ENCODE results near the gene SRGAP3.

The SRGAP3 gene

DNA sequence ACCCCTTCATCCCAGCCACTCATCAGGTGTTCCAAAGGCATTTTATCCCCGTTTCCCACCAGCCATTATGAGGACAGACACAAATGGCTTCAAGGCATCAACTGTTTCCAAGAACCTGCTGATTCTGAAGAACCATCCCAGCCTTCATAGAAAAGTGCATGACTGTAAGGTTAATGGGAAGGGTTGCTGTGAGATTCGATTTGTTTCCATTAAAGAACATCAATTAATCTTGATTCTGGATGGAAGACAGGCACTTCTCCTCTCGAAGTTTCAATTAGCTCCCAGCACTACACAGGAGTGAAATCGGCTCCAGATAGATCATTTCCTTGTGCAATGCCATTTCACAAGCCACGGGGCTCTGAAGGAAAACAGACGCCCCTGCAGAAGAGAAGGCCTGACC is 25.8 kb downstream of the SRGAP3 start:
- no peak for DNase-seq

DNA sequence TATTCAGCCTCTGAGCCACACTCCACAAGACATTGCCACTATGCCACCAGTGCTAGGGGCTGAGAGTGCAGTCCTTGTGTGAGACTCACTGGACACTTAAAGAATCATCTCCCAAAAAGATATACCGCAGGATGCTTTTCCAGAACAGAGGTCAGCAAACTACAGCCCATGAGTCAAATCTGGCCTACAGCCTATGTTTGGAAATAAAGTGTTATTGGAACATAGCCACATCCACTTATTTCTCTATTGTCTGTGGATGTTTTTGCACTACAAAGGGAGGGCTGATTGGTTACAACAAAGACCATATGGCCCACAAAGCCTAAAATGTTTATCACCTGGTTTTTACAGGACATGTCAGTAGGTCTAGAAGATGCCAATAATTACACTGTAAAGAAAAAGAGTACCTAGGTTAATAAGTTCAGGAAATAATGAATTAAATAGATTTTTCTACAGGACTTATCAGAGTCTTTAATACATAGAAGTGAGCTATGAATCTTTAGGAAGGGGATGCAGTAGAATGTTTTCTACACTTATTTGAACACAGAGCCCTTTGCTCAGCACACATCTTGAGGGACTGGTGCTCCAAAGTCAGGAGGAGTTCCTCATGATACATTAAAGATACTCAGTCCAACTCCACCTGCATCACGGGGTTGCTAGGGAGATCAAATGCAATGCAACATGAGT is 26.3 kb downstream of the SRGAP3 start:
- no peak for DNase-seq

DNA sequence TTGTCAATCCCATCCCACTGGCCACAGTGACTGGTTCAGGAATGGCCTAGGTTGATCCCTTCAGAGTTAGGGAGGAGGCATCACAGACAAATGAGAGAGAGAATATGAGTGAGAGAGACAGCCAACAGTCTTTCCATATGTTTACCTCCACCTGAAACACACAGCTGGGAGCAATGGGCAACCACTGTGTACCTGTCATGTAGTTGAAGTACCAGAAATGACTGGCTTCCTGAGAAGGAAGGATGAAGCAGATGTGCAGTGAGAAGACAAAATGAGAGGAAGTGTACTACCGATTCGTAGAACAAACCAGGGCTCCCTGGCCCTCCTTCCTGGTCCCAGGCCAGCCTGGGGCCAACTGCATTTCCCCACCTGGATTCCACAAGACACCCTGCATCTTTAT is 27.4 kb downstream of the SRGAP3 start:
- no peak for DNase-seq

DNA sequence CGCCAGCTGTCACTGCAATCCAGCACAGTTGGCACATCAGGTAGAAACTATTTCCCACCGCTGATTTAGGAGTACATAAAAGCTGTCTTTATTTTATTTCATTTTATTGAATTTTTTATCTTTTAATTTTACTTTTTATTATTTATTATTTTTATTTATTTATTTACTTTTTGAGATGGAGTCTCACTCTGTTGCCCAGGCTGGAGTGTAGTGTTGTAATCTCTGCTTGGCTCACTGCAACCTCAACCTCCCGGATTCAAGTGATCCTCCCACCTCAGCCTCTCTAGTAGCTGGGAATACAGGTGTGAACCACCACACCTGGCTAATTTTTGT is 31.0 kb downstream of the SRGAP3 start:
- no peak for DNase-seq

DNA sequence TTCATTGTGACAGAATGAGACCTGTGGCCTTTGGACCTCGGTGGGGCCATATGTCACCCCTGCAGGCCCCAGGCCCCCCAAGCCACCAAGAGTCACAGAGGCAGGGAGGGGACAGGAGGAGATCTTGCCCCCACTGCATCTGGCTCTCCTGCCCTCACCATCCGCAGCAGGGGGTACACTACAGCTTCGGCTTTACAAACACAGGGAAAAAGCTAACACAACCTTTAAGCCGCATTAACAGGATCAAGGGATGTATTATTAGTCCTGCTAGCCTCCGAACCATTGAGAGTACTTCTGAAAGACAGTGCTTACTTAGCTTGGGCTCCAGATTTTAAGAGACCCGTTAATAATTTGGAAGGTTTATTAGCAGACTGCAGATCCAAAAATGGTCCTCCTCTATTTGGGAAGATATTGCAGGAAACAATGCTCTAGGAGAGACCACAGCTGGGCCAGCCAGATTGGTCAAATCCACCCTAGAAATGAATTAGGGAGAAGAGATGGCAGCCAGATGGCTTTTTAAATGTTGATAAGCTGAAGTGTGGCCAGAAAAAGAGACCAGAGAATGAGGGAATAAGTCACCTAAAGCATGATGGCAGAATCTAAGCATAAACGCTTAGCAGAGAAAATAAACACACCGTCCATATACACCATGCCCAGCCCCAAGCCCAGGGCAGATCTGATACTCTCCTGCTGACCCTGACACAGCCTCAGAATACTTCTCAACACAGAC is 31.5 kb downstream of the SRGAP3 start:
- DNase-seq = no peak

DNA sequence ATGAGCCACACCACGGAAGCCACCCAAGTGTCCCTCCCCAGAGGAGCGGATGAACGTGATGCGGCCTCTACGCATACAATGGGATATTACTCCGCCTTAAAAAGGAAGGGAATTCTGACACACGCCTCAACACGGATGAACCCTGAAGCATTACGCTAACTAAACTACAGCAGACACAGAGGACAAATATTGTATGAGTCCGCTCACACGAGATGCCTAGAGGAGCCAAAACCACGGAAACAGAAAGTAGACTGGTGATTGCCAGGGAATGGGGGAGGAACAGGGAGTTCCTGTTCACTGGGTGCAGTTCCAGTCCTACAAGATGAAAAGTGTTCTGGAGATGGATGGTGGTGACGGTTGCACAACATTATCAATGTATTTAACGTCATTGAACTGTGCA is 32.7 kb downstream of the SRGAP3 start:
- no peak for DNase-seq

DNA sequence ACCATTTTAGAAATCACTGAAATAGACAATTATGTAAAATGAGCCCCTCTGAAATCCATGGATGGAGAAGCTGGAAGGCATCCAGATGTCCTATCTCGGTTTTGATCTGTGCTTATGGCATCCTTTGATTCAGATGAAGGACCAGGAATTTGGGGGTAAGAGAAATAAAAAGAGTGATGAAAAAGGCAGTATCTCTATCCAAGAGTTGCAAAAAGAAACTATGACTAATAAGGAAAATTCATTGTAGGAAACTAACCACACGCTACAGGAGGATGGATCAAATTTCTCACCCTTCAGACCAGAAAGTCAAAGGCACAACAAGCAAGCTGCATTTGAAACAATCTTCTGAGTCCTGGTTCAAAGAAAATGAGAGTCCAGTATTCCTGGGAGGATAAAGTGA is 34.8 kb downstream of the SRGAP3 start:
- DNase-seq = no peak

DNA sequence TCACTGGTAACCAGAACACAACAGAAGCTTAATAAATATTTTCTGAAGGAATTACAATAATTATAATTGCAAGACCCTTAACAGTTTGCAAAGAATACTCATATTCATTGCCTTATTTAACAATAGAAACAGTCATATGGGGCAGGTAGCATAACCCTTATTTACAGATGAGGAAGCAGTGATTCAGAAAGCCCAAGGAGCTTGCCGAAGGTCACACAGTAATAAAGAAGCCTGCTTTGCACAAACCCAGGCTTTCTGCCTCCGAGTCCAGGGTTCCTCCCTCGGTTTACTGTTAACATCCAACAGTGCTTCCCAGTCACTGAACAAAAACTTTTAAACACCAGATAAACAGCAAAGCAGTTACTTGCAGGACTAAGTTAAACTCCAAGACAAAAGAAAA is 35.3 kb downstream of the SRGAP3 start:
- no peak for DNase-seq

DNA sequence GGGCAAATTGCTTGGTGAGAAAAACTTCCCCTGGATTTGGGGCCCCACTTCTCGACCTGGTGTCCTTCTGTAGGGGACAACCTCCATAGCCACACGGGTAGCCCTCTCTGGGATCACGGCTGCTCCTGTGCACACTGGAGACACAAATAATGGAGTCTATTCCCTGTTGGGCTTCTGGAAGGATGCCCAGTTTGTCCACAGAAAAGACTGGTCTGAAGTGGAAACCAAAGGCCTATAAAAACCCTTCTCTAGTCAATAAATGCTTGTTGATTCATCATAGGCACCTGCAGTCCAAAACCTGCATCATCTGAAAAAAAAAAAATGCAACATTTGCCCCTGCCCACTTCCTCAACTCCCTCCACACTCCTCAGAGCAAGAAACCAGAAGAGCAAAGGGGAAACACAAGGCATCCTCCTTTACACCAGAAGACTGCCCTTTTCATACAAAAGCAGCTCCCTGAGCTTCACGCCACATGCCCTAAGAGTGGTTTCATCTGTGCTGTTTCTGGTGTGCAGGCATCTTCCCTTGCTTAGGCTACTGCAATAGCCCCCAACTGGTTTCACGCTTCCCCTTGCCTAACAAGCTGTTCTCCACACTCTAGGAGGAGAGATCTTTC is 36.3 kb downstream of the SRGAP3 start:
- DNase-seq = no peak

DNA sequence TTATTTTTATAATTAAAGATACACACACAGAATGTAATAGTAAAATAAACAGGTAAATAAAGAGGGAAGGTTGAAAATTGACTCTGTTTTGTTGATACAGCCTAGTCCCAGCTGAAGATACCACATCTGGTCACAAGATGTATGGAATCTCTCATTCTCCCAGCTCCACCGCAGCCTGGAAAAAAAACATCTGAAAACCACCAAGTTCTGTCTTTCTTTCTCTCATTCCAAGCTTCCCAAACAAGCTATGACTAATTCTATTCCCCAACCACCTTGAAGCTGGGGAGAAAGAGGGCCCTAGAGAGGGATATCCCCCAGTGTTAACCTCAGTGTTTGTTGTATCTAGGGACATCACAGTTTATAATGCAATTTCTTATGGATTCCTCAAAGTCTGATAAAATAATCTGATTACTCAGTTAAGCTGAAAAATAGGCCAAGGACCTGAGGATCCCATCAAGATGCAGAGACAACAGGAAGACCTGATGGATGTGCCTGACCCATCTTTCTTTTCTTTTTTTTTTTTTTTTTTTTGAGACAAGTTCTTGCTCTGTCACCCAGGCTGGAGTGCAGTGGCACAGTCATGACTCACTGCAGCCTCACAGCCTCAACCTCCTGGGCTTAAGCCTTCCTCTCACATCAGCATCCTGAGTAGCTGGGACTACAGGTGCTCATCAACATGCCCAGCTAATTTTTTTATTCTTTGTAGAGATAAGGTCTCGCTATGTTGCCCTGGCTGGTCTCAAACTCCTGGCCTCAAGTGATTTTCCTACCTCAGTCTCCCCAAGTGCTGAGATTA is 38.1 kb downstream of the SRGAP3 start:
- no peak for DNase-seq

DNA sequence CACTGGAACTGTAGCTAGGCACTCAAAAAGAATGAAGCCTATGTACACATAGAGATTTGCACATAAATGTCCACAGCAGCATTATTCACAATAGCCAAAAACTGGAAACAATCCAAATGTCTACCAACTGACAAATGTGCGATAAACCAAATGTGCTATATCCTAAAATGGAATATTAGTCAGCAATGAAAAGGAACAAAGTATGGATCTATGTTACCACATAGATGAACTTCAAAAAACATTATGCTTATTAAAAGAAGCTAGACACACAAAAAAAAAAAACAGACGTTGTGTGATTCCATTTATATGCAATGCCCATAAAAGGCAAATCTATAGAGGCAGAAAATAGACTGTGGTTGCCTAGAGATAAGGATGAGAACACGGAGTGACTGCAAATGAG is 39.7 kb downstream of the SRGAP3 start:
- DNase-seq = no peak

DNA sequence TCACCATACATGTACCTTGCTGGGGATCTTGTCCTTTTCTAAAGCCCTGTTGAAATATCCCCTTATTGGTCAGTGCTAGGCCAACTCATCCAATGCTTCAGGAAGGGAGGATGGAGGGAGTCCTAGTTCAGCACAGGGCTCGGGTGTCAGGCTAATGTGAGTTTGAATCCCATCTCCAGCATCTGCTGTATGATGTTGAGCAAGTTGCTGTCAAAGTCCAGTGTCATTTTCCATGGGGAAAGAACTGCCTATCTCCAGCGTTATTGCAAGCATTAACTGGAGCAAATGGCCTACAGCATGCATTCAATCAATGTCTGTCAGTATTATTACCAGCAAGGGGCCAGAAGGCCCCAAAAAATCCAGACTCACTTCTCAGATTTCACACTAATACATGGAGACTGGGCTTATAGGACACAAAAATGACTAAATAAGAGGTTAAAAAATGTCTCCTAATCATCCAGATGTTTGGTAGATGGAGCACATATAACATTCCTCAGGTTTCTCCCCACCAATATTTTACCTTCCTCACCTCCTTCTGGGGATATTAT is 40.8 kb downstream of the SRGAP3 start:
- DNase-seq = no peak

DNA sequence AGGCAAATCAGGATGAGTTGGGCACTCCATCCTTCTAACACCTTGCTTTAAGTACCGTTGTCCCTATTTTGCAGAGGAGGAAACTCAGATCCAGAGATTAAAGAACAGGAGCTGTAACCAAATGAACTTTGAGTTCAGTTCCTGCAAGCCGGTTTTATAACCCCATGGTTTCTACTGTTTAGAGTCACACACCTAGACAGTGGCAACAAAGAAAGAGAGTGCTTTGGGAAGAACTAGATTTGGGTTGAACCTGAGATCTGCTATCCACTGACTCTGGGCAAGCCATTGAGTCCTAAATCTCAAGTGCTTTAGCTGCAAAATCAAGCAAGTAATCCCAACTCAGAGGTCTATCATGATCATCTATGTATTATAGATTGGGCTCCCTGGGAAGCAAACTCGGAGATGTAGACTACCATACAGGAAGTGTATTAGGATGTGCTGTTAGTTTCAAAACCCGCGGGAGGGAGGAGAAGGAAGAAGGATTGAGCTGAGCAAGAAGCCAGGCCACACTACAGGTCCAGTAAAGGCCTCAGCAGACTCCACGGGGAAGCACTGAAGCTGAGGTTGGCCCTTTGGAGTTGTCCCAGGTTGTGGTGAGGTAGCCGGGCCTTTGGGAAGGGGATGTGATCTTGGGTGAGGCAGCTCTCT is 42.2 kb downstream of the SRGAP3 start:
- no peak for DNase-seq

DNA sequence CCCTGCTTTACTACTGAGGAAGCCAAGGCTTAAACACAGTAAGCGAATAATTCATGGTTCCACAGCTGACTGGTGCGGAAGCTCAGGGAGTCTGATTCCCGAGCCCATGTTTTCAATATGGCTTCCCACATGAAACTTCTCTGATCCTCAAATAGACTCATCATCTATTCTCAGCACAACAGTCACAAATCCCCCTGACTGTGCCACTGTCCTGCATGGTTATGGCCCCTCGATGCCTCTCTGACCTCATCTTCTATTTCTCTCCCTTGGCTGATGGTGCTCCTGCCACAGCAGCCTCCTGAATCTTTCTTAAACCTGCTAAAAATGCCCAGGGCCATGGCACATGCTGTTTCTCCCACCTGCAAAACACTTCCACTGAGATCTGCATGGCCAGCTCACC is 43.2 kb downstream of the SRGAP3 start:
- DNase-seq = no peak

DNA sequence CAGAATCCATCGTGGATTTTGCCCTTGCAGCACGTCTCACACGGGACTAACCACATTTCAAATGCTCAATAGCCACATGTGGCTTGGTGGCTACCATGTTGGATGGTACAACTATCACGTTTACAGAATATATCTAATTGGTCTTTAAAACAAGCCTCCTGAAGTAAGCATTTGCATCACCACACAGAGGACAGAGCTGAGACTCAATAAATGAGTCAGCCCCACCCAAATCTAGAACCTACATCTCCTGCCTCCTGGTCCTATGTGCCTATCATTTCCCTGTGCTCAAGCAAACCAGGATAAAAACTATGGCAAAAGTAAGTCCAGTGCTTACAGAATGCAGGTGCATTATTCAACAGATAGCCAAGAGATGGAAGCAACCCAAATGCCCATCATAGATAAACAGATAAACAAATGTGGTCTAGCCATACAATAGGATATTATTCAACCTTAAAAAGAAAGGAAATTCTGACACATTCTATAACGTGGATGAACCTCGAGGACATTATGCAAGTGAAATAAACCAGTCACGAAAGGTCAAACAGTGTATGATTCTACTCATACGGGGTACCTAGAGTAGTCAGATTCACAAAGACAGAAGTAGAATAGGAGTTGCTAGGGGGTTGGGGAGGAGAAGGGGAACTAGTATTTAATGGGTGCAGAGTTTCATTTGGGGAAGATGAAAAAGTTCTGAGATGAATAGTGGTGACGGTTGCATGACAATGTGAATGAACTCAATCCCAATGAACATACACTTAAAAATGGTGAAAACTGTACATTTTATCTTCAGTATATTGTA is 43.9 kb downstream of the SRGAP3 start:
- no peak for DNase-seq

DNA sequence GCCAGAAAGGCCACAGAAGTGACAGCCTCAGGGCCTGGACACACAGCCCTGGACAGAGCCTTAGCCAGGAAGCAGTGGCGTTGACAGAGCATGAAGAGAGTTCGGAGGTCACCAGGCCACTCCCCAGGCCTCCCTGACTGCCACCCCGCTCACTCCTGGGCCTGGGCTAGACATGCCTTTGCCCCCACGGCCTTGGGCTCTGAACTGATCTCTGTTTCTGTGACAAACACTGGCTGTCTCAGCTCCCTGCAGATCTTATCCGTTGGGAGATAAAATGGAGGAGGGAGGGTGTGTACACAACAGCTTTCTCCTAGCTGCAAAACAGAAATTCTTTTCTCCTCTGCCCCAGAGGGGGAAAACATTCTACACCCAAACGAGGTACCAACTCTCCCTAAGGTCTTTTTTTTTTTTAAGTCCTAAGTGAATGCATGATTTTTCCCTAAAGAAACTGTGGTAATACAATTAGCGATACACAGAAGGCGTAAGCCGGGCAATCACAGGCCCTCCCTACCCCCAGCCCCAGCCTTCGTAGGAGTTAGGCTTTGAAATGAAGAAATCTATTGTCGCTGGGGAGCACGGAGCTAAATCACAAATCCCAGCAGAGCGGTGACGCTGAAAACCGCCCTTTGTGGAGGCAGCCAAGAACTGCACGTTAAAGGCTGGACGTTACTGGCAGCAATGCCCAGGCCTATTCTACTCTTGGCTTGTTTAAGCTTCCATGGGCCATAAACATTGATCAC is 45.0 kb downstream of the SRGAP3 start:
- DNase-seq = no peak

DNA sequence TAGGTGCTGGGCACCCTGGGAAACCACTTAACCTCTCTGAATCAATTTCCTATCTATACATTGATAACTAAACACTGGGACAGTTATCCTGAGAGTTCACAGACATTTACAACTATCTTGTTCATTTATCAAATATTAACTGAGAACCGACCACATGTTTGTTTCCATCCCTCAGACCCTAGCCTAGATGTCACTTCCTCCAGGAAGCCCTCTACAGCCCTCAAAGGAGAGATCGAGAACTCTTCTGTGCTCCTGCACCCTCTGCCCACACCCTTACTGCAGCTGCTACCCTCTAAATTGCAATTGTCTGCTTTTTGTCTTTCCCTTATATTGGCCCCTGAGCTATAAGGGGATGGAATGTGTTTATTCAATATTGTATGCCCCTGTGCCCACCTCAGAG is 46.1 kb downstream of the SRGAP3 start:
- DNase-seq = no peak

DNA sequence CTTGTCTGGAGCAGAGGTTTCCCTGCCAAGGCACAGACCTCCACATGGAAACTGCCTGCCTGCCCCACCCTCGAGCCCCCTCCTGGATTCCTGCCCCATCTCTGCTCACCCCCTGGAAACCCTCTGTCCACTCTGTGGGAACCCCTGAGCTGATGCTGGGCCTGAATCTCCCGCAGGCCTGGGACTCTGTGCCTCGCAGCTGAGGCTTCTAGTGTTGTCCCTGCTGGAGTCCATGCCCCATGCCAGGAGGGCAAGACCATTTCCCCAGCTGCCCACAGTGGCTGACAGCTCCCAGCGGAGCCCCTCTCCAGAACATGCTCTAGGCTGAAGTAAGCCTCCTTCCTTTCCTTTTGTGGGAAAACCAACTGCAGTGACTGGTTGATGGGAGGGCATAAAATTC is 46.9 kb downstream of the SRGAP3 start:
- no peak for DNase-seq

DNA sequence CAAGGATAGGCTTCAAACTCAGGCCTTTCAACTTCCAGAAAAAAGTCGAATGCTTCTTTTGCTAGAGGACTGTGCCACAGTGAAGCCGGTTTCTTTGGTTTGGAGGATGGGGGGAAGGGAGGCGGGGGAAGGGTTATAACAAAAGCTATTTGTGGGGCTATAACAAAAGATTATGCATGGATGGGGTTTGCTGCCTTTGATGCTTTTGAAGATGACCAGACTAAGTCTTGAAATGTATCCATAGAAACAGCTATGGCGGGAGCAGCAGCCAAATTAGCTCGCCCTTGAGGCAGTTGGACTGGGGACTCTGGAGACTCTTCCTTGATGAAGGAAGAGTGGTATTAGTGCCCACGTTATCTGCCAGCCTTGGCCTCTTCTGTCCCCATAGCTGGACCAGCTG is 47.5 kb downstream of the SRGAP3 start:
- no peak for DNase-seq

DNA sequence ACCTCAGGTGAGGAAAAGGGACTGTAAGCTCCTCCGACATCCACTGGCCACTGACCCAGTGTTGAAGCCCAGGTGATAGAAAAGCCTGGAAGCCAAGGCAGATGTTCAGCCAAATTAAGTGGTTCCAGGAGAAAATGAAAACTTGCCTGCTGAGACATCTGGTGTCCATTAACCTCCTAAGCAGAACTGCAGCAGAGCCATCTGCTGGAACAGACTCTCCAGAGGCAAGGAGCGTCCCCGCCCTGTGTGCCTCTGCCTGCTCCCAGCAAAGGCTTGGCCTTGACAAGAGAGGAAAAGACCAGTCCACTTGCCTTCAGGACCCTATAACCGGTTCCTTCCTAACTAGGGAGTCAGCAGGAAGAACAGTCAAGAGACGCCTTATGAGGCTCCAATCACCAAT is 48.2 kb downstream of the SRGAP3 start:
- DNase-seq = peak; percentile 67

DNA sequence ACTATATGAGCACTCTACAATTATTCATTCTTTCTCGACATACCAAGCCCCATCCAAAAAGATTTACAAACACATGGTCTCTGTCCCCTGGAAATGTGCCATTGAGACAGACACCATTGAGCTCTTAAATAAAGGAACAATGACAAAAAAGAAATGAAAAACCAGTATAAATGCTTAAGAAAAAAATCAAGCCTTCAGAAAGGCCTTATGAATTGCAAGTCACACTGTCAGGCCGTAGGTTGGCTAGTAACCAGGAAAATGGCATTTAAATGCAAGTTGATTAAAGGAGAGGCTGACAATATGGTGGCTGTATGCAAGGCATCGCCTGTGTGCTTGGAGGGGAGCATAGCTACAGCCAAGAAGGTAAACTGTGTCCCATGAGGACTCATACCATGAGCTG is 49.7 kb downstream of the SRGAP3 start:
- no peak for DNase-seq

Measured in right forelimb (tissue), 1 donor.